Measurements from ENCODE around the gene DNAAF1. TPM values are rescaled to one million over a fixed set of nuclear protein-coding genes. Genes with fewer than 3 reads are reported as not detected.

The DNAAF1 gene
- total RNA-seq, 1 donor from 2014 or later: 0.11 TPM

DNA sequence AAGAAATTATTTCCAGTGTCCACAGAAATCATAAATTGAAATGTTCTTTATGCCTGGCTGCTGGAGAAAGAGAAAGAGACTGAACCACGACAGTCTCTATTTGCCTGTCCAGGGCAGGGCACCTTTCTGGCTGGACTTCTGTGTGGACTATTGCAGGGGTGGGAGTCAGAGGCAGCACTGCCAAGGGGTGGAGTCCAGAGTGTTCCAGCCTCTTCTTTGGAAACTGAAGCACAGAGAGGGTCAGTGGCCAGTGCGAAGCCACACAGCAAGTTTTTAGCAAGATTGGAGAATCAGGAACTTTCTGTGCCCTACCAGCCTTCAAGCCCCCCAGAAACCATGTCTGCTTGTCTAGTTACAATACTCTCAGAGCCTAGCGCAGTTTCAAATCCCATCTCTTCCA, 79.4 kb downstream of the DNAAF1 start:
- peaks cover 36% of the 10 kb centered on the region for H3K4me1 Mint-ChIP-seq
- Histone ChIP-seq H3K36me3 (no peaks in the 10 kb centered on the region), H3K79me2 (ENCODE audit: low read depth) (no peaks in the 10 kb centered on the region), H3K27me3 (no peaks in the 10 kb centered on the region), H3K4me3 (no peak overlapping the region), H3K27ac (no peak overlapping the region), H4K20me1 (ENCODE audit: low read depth) (no peaks in the 10 kb centered on the region), H3K4me1 (no peaks in the 10 kb centered on the region), H3K4me2 (no peak overlapping the region), H3F3A (ENCODE audit: low read depth) (peaks cover 1% of the 10 kb centered on the region), H3K9ac (no peak overlapping the region), H2AFZ (replicated peaks) (no peak overlapping the region), H3K9me3 (ENCODE audit: low read depth) (no peaks in the 10 kb centered on the region)
- no peak overlapping the region for H3K4me3 Mint-ChIP-seq
- DNase-seq (ENCODE audit: low spot score): no peak
- H3K9me3 Mint-ChIP-seq: no peaks in the 10 kb centered on the region
- TF ChIP-seq EZH2 (IDR thresholded peaks at IDR 0.05) (no peak), EZH2phosphoT487 (IDR thresholded peaks at IDR 0.05) (no peak), CTCF (IDR thresholded peaks at IDR 0.05) (no peak)
- no peak overlapping the region for H3K27ac Mint-ChIP-seq
- peaks cover 16% of the 10 kb centered on the region for H3K27me3 Mint-ChIP-seq (ENCODE audit: insufficient read depth, low read depth)
- no peaks in the 10 kb centered on the region for H3K36me3 Mint-ChIP-seq

DNA sequence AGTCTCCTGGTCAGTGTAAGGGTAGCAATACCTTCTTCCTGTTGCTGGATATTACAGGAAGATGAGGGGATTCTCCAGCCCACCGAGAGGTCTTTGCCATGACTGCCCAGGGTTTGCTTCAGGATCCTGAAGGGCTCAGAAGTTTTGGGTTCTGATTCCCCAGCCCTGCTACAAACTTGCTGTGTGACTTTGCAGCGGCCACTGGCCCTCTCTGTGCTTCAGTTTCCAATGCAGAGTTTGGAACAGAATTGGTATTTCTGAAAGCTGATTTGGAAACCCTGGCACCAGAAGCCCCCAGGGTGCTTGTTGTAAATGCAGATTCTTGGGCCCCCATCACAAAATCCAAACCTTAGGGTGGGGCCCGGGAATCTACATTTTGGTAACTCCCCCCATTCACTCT, 80.0 kb downstream of the DNAAF1 start:
- H3F3A ChIP-seq (ENCODE audit: low read depth): peaks cover 4% of the 10 kb centered on the region
- H3K27ac ChIP-seq: no peak overlapping the region
- H3K9me3 Mint-ChIP-seq: no peaks in the 10 kb centered on the region
- no peaks in the 10 kb centered on the region for H3K36me3 Mint-ChIP-seq
- no peak overlapping the region for H2AFZ ChIP-seq (replicated peaks)
- H3K27ac Mint-ChIP-seq: no peak overlapping the region
- H3K36me3 ChIP-seq: no peaks in the 10 kb centered on the region
- H3K79me2 ChIP-seq (ENCODE audit: low read depth): no peaks in the 10 kb centered on the region
- no peak overlapping the region for H3K9ac ChIP-seq
- no peak overlapping the region for H3K4me3 Mint-ChIP-seq
- H4K20me1 ChIP-seq (ENCODE audit: low read depth): no peaks in the 10 kb centered on the region
- no peak for TF ChIP-seq EZH2phosphoT487 (IDR thresholded peaks at IDR 0.05)
- no peak for TF ChIP-seq CTCF (IDR thresholded peaks at IDR 0.05)
- TF ChIP-seq EZH2 (IDR thresholded peaks at IDR 0.05): no peak
- no peak overlapping the region for H3K4me2 ChIP-seq
- peaks cover 15% of the 10 kb centered on the region for H3K27me3 Mint-ChIP-seq (ENCODE audit: insufficient read depth, low read depth)
- H3K4me1 Mint-ChIP-seq: peaks cover 37% of the 10 kb centered on the region
- DNase-seq (ENCODE audit: low spot score): no peak
- no peaks in the 10 kb centered on the region for H3K9me3 ChIP-seq (ENCODE audit: low read depth)
- H3K27me3 ChIP-seq: no peaks in the 10 kb centered on the region
- no peak overlapping the region for H3K4me3 ChIP-seq
- no peaks in the 10 kb centered on the region for H3K4me1 ChIP-seq

- Histone ChIP-seq H3K27me3 (no peaks in the 10 kb centered on the region), H3K9ac (no peak overlapping the region), H2AFZ (replicated peaks) (no peak overlapping the region), H3K4me2 (no peak overlapping the region), H3K4me3 (no peak overlapping the region), H3F3A (ENCODE audit: low read depth) (peaks cover 4% of the 10 kb centered on the region), H3K9me3 (ENCODE audit: low read depth) (no peaks in the 10 kb centered on the region), H3K27ac (no peak overlapping the region), H3K4me1 (no peaks in the 10 kb centered on the region), H3K36me3 (no peaks in the 10 kb centered on the region), H3K79me2 (ENCODE audit: low read depth) (no peaks in the 10 kb centered on the region), H4K20me1 (ENCODE audit: low read depth) (no peaks in the 10 kb centered on the region)
- no peaks in the 10 kb centered on the region for H3K9me3 Mint-ChIP-seq
- H3K27me3 Mint-ChIP-seq (ENCODE audit: insufficient read depth, low read depth): peaks cover 13% of the 10 kb centered on the region
- no peak overlapping the region for H3K4me3 Mint-ChIP-seq
- no peak for TF ChIP-seq EZH2phosphoT487 (IDR thresholded peaks at IDR 0.05)
- TF ChIP-seq EZH2 (IDR thresholded peaks at IDR 0.05): no peak
- H3K27ac Mint-ChIP-seq: peak overlapping the region; percentile 85
- no peaks in the 10 kb centered on the region for H3K36me3 Mint-ChIP-seq
- peaks cover 37% of the 10 kb centered on the region for H3K4me1 Mint-ChIP-seq
- DNase-seq (ENCODE audit: low spot score): no peak
Observed at GRCh38 chr16:84225571-84225970, 80.5 kb downstream of the DNAAF1 start.

DNA sequence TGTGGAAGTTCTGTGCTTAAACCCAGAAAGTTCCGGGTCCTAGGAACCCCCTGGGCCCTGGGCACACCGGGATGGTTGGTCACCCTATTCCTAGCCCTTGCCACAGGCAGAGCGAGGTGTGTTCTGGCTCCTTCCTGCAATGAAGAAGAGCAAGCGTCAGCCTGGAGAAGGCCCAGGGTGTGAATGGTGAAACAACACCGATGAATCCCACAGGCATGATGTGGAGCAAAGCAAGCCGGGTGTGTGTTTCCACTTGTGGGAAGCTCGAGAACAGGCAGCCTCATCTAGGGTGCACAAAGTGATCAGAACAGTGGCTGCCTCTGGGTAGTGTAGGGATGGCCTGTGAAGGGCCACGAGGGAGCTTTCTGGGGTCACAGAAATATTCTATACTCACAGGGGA, 80.9 kb downstream of the DNAAF1 start:
- Histone ChIP-seq H3K4me2 (no peak overlapping the region), H3K79me2 (ENCODE audit: low read depth) (no peaks in the 10 kb centered on the region), H3K4me3 (no peak overlapping the region), H3K36me3 (no peaks in the 10 kb centered on the region), H4K20me1 (ENCODE audit: low read depth) (no peaks in the 10 kb centered on the region), H2AFZ (replicated peaks) (no peak overlapping the region), H3F3A (ENCODE audit: low read depth) (peaks cover 4% of the 10 kb centered on the region), H3K27me3 (no peaks in the 10 kb centered on the region), H3K4me1 (no peaks in the 10 kb centered on the region), H3K27ac (no peak overlapping the region), H3K9me3 (ENCODE audit: low read depth) (no peaks in the 10 kb centered on the region), H3K9ac (no peak overlapping the region)
- no peak for DNase-seq (ENCODE audit: low spot score)
- Mint-ChIP-seq H3K36me3 (no peaks in the 10 kb centered on the region), H3K27me3 (ENCODE audit: insufficient read depth, low read depth) (peaks cover 13% of the 10 kb centered on the region), H3K27ac (peak overlapping the region; percentile 85), H3K9me3 (no peaks in the 10 kb centered on the region), H3K4me3 (peak overlapping the region; percentile 11), H3K4me1 (peaks cover 33% of the 10 kb centered on the region)
- TF ChIP-seq EZH2phosphoT487 (IDR thresholded peaks at IDR 0.05) (no peak), CTCF (IDR thresholded peaks at IDR 0.05) (no peak), EZH2 (IDR thresholded peaks at IDR 0.05) (no peak)

Other genes starting within 250 kb of the DNAAF1 start
- 2.5 and 3.3 TPM in 2 replicates for gene MLYCD, start 246.2 kb upstream of the DNAAF1 start, total RNA-seq (ENCODE audit: low replicate concordance)
- gene OSGIN1, start 192.1 kb upstream of the DNAAF1 start, total RNA-seq (ENCODE audit: low replicate concordance): 0.77 TPM in 1 of 2 replicates, not detected in the other
- gene NECAB2, start 177.1 kb upstream of the DNAAF1 start, total RNA-seq (ENCODE audit: low replicate concordance): 12.6 and 18.9 TPM in 2 replicates
- gene SLC38A8, start 102.5 kb upstream of the DNAAF1 start, total RNA-seq (ENCODE audit: low replicate concordance): not detected in 2 replicates
- 52.3 and 54.4 TPM in 2 replicates for gene MBTPS1, start 28.4 kb upstream of the DNAAF1 start, total RNA-seq (ENCODE audit: low replicate concordance)
- gene HSDL1, start 131 bp upstream of the DNAAF1 start, total RNA-seq (ENCODE audit: low replicate concordance): 71.8 and 101 TPM in 2 replicates
- 23.3 and 70.3 TPM in 2 replicates for gene TAF1C, start 41.7 kb downstream of the DNAAF1 start, total RNA-seq (ENCODE audit: low replicate concordance)
- gene ADAD2, start 45.8 kb downstream of the DNAAF1 start, total RNA-seq (ENCODE audit: low replicate concordance): not detected in 2 replicates
- gene KCNG4, start 94.7 kb downstream of the DNAAF1 start, total RNA-seq (ENCODE audit: low replicate concordance): not detected in 2 replicates
- gene WFDC1, start 149.6 kb downstream of the DNAAF1 start, total RNA-seq (ENCODE audit: low replicate concordance): not detected in 2 replicates
- gene ATP2C2, start 223.2 kb downstream of the DNAAF1 start, total RNA-seq (ENCODE audit: low replicate concordance): 0.71 TPM in 1 of 2 replicates, not detected in the other